Activated CD8-positive, alpha-beta T cell treated with anti-CD3 and anti-CD28 coated beads for 36 hours (primary cell): Measurements from ENCODE around the gene SYNDIG1. TPM values are rescaled to one million over a fixed set of nuclear protein-coding genes. Genes with fewer than 3 reads are reported as not detected.

Source experiments
- ATAC-seq: fragments of 200-7000 bp; cut with Tn5 transposase; one replicate; pipeline ENCODE4 v1.10.0; 2021; ENCODE audit warnings: mild to moderate bottlenecking, moderate library complexity
- CTCF ChIA-PET: fragments of 350-600 bp; sonication (Branson Sonifier 250); formaldehyde crosslinking; loops from one replicate; lab custom pipeline; 2021; ENCODE audit warnings: antibody characterized with exemption; lab: Charles Lee
- POLR2A ChIA-PET: fragments of 350-600 bp; sonication (Branson Sonifier 250); formaldehyde crosslinking; loops from one replicate; lab custom pipeline; 2021; ENCODE audit warnings: antibody characterized with exemption; lab: Charles Lee
- DNase-seq: peaks from one replicate; pipeline ENCODE4 v3.0.0-alpha.2; 2020
- H3K27ac Mint-ChIP-seq: one replicate; pipeline ENCODE4 v1.8.0; 2021; ENCODE audit warnings: mild to moderate bottlenecking, mixed read lengths
- H3K27me3 Mint-ChIP-seq: one replicate; pipeline ENCODE4 v1.8.0; 2021; ENCODE audit warnings: mixed read lengths
- H3K36me3 Mint-ChIP-seq: one replicate; pipeline ENCODE4 v1.8.0; 2021; ENCODE audit warnings: low read depth, mixed read lengths
- H3K4me1 Mint-ChIP-seq: one replicate; pipeline ENCODE4 v1.8.0; 2021; ENCODE audit warnings: low read depth, mixed read lengths
- H3K4me3 Mint-ChIP-seq: one replicate; pipeline ENCODE4 v1.8.0; 2021; ENCODE audit warnings: mild to moderate bottlenecking, moderate library complexity, mixed read lengths
- H3K9me3 Mint-ChIP-seq: one replicate; pipeline ENCODE4 v1.8.0; 2021; ENCODE audit warnings: mixed read lengths
- intact Hi-C: fragments of 100-400 bp; cut with micrococcal nuclease; formaldehyde crosslinking; loops from one replicate; pipeline ENCODE4 v1.10.0; 2022
- total RNA-seq, 2 experiments: library from RNA; stranded (reverse); gene quantifications; one replicate each; pipeline ENCODE4 v1.2.3, GENCODE V29; 2021
- TF ChIP-seq, protein P1 (sequence below): fragments of 200-600 bp; IDR thresholded peaks from one replicate; pipeline ENCODE4 v1.8.0; 2022; ENCODE audit warnings: antibody characterized with exemption, mild to moderate bottlenecking

Gene SYNDIG1
- total RNA-seq, 2 experiments from 2014 or later, result not detected

- Mint-ChIP-seq H3K27me3 (no peaks in the 10 kb centered on the region), H3K36me3 (no peaks in the 10 kb centered on the region), H3K9me3 (no peaks in the 10 kb centered on the region), H3K27ac (no peak overlapping the region), H3K4me1 (no peaks in the 10 kb centered on the region), H3K4me3 (no peak overlapping the region)
- TF ChIP-seq, protein P1, sequence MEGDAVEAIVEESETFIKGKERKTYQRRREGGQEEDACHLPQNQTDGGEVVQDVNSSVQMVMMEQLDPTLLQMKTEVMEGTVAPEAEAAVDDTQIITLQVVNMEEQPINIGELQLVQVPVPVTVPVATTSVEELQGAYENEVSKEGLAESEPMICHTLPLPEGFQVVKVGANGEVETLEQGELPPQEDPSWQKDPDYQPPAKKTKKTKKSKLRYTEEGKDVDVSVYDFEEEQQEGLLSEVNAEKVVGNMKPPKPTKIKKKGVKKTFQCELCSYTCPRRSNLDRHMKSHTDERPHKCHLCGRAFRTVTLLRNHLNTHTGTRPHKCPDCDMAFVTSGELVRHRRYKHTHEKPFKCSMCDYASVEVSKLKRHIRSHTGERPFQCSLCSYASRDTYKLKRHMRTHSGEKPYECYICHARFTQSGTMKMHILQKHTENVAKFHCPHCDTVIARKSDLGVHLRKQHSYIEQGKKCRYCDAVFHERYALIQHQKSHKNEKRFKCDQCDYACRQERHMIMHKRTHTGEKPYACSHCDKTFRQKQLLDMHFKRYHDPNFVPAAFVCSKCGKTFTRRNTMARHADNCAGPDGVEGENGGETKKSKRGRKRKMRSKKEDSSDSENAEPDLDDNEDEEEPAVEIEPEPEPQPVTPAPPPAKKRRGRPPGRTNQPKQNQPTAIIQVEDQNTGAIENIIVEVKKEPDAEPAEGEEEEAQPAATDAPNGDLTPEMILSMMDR, result no peak
- ChIA-PET POLR2A (no interaction called here), CTCF (no interaction called here)
- DNase-seq (no peak), ATAC-seq (peak; percentile 58)
- intact Hi-C loops, result no loop called here
Measured at GRCh38 chr20:24519476-24519875, 50.0 kb downstream of the SYNDIG1 start.

DNA sequence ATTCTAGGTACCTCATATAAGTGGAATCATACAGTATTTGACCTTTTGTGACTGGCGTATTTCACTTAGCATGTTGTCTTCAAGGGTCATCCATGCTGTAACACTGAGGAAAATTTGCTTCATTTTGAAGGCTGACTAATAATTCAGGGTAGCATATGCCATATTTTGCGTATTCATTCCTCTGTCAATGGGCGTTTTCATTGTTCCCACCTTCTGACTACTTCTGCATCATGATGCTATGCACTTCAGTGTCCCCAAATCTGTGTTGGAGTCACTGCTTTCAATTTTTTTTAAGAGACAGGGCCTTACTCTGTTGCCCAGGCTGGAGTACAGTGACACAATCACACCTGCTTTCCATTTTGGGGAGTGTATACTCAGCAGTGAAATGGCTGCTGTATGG lies 51.6 kb downstream of the SYNDIG1 start:
- DNase-seq (no peak), ATAC-seq (no peak)
- POLR2A ChIA-PET, result no interaction called here
- TF ChIP-seq, protein P1, result no peak
- intact Hi-C loops, result no loop called here
- H3K36me3 Mint-ChIP-seq, result no peaks in the 10 kb centered on the region
- CTCF ChIA-PET, result no interaction called here
- no peak overlapping the region for H3K27ac Mint-ChIP-seq
- no peaks in the 10 kb centered on the region for H3K27me3 Mint-ChIP-seq
- H3K9me3 Mint-ChIP-seq, result no peaks in the 10 kb centered on the region
- H3K4me3 Mint-ChIP-seq, result no peak overlapping the region
- no peaks in the 10 kb centered on the region for H3K4me1 Mint-ChIP-seq

- Mint-ChIP-seq H3K27ac (no peak overlapping the region), H3K9me3 (no peaks in the 10 kb centered on the region), H3K27me3 (no peaks in the 10 kb centered on the region), H3K36me3 (no peaks in the 10 kb centered on the region), H3K4me3 (no peak overlapping the region), H3K4me1 (no peaks in the 10 kb centered on the region)
- POLR2A ChIA-PET, result no interaction called here
- TF ChIP-seq, protein P1, result no peak
- DNase-seq (no peak), ATAC-seq (no peak)
- CTCF ChIA-PET, result no interaction called here
- intact Hi-C loops, result no loop called here
Measured at GRCh38 chr20:24522452-24523330, 53.3 kb downstream of the SYNDIG1 start.

- TF ChIP-seq, protein P1, result no peak
- POLR2A ChIA-PET, result no interaction called here
- ATAC-seq (no peak), DNase-seq (no peak)
- Mint-ChIP-seq H3K4me3 (no peak overlapping the region), H3K4me1 (no peaks in the 10 kb centered on the region), H3K27me3 (no peaks in the 10 kb centered on the region), H3K27ac (no peak overlapping the region), H3K9me3 (no peaks in the 10 kb centered on the region), H3K36me3 (no peaks in the 10 kb centered on the region)
- CTCF ChIA-PET, result no interaction called here
- intact Hi-C loops, result no loop called here
Measured at GRCh38 chr20:24523661-24524060, 54.2 kb downstream of the SYNDIG1 start.

- Mint-ChIP-seq H3K27ac (no peak overlapping the region), H3K36me3 (no peaks in the 10 kb centered on the region), H3K4me1 (peaks cover 2% of the 10 kb centered on the region), H3K9me3 (no peaks in the 10 kb centered on the region), H3K4me3 (no peak overlapping the region), H3K27me3 (peaks cover 2% of the 10 kb centered on the region)
- ChIA-PET POLR2A (no interaction called here), CTCF (no interaction called here)
- ATAC-seq (peak; percentile 47), DNase-seq (no peak)
- intact Hi-C loops, result no loop called here
- TF ChIP-seq, protein P1, result no peak
Measured at GRCh38 chr20:24528583-24529368, 59.3 kb downstream of the SYNDIG1 start.
